T-helper 1 cell treated with Interleukin-12 subunit alpha and Interleukin-12 subunit beta and Interleukin-4 antibody, amounts not matched to agents 30 μg/mL and 1 μg/mL, for 36 hours (primary cell): ENCODE data around the gene LRP1.

ENCODE experiments used
- H3K27ac Mint-ChIP-seq: one replicate; pipeline ENCODE4 v1.8.0; 2021; ENCODE audit warnings: mild to moderate bottlenecking, mixed read lengths
- H3K27me3 Mint-ChIP-seq: one replicate; pipeline ENCODE4 v1.8.0; 2021; ENCODE audit warnings: low read depth, mixed read lengths
- H3K36me3 Mint-ChIP-seq: one replicate; pipeline ENCODE4 v1.8.0; 2021; ENCODE audit warnings: low read depth, mixed read lengths
- H3K4me1 Mint-ChIP-seq: one replicate; pipeline ENCODE4 v1.8.0; 2021; ENCODE audit warnings: low read depth, mixed read lengths
- H3K4me3 Mint-ChIP-seq: one replicate; pipeline ENCODE4 v1.8.0; 2021; ENCODE audit warnings: mild to moderate bottlenecking, moderate library complexity, mixed read lengths
- H3K9me3 Mint-ChIP-seq: one replicate; pipeline ENCODE4 v1.8.0; 2021; ENCODE audit warnings: mixed read lengths

LRP1 gene

GRCh38 chr12:57131896-57132744, 3.8 kb downstream of the LRP1 start:
- H3K36me3 Mint-ChIP-seq, result no peaks in the 10 kb centered on the region

GRCh38 chr12:57133013-57133569, 4.8 kb downstream of the LRP1 start:
- no peak overlapping the region for H3K4me3 Mint-ChIP-seq
- H3K27me3 Mint-ChIP-seq, result peaks cover 29% of the 10 kb centered on the region
- no peaks in the 10 kb centered on the region for H3K36me3 Mint-ChIP-seq
- no peaks in the 10 kb centered on the region for H3K4me1 Mint-ChIP-seq
- no peak overlapping the region for H3K27ac Mint-ChIP-seq
- H3K9me3 Mint-ChIP-seq, result no peaks in the 10 kb centered on the region

More at GRCh38 chr12:57131896-57132744, 3.8 kb downstream of the LRP1 start:
- peaks cover 3% of the 10 kb centered on the region for H3K4me1 Mint-ChIP-seq
- H3K9me3 Mint-ChIP-seq, result no peaks in the 10 kb centered on the region
- peaks cover 31% of the 10 kb centered on the region for H3K27me3 Mint-ChIP-seq
- no peak overlapping the region for H3K4me3 Mint-ChIP-seq
- no peak overlapping the region for H3K27ac Mint-ChIP-seq

- H3K27ac Mint-ChIP-seq, result no peak overlapping the region
- peaks cover 29% of the 10 kb centered on the region for H3K27me3 Mint-ChIP-seq
- H3K4me3 Mint-ChIP-seq, result no peak overlapping the region
- H3K4me1 Mint-ChIP-seq, result no peaks in the 10 kb centered on the region
- H3K36me3 Mint-ChIP-seq, result no peaks in the 10 kb centered on the region
- H3K9me3 Mint-ChIP-seq, result no peaks in the 10 kb centered on the region
Measured at GRCh38 chr12:57133916-57134315, 5.6 kb downstream of the LRP1 start.

- Mint-ChIP-seq H3K27ac (no peak overlapping the region), H3K36me3 (no peaks in the 10 kb centered on the region), H3K4me3 (no peak overlapping the region), H3K9me3 (no peaks in the 10 kb centered on the region), H3K27me3 (peaks cover 24% of the 10 kb centered on the region), H3K4me1 (no peaks in the 10 kb centered on the region)
Measured at GRCh38 chr12:57134949-57135348, 6.7 kb downstream of the LRP1 start.

- H3K9me3 Mint-ChIP-seq, result no peaks in the 10 kb centered on the region
- no peak overlapping the region for H3K4me3 Mint-ChIP-seq
- no peak overlapping the region for H3K27ac Mint-ChIP-seq
- no peaks in the 10 kb centered on the region for H3K4me1 Mint-ChIP-seq
- H3K36me3 Mint-ChIP-seq, result no peaks in the 10 kb centered on the region
- H3K27me3 Mint-ChIP-seq, result peaks cover 16% of the 10 kb centered on the region
Measured at GRCh38 chr12:57135527-57136326, 7.4 kb downstream of the LRP1 start.

- Mint-ChIP-seq H3K4me3 (no peak overlapping the region), H3K9me3 (no peaks in the 10 kb centered on the region), H3K27me3 (no peaks in the 10 kb centered on the region), H3K27ac (no peak overlapping the region), H3K36me3 (no peaks in the 10 kb centered on the region), H3K4me1 (no peaks in the 10 kb centered on the region)
Measured at GRCh38 chr12:57138526-57139272, 10.4 kb downstream of the LRP1 start.

- Mint-ChIP-seq H3K9me3 (no peaks in the 10 kb centered on the region), H3K36me3 (no peaks in the 10 kb centered on the region), H3K27me3 (peaks cover 4% of the 10 kb centered on the region), H3K27ac (no peak overlapping the region), H3K4me1 (no peaks in the 10 kb centered on the region), H3K4me3 (no peak overlapping the region)
Measured at GRCh38 chr12:57139796-57140649, 11.7 kb downstream of the LRP1 start.

GRCh38 chr12:57141249-57141648, 13.0 kb downstream of the LRP1 start:
- Mint-ChIP-seq H3K4me1 (no peaks in the 10 kb centered on the region), H3K4me3 (no peak overlapping the region), H3K27me3 (peaks cover 4% of the 10 kb centered on the region), H3K9me3 (no peaks in the 10 kb centered on the region), H3K27ac (no peak overlapping the region), H3K36me3 (no peaks in the 10 kb centered on the region)

GRCh38 chr12:57142121-57142520, 13.8 kb downstream of the LRP1 start:
- Mint-ChIP-seq H3K27ac (no peak overlapping the region), H3K9me3 (no peaks in the 10 kb centered on the region), H3K4me1 (no peaks in the 10 kb centered on the region), H3K27me3 (peaks cover 4% of the 10 kb centered on the region), H3K36me3 (no peaks in the 10 kb centered on the region), H3K4me3 (no peak overlapping the region)

- peaks cover 4% of the 10 kb centered on the region for H3K27me3 Mint-ChIP-seq
- H3K9me3 Mint-ChIP-seq, result no peaks in the 10 kb centered on the region
- no peaks in the 10 kb centered on the region for H3K4me1 Mint-ChIP-seq
- H3K27ac Mint-ChIP-seq, result no peak overlapping the region
- H3K36me3 Mint-ChIP-seq, result no peaks in the 10 kb centered on the region
- H3K4me3 Mint-ChIP-seq, result no peak overlapping the region
Measured at GRCh38 chr12:57142727-57143126, 14.4 kb downstream of the LRP1 start.

- H3K27me3 Mint-ChIP-seq, result peaks cover 4% of the 10 kb centered on the region
- H3K27ac Mint-ChIP-seq, result no peak overlapping the region
Measured at GRCh38 chr12:57143454-57143853, 15.2 kb downstream of the LRP1 start.

GRCh38 chr12:57145460-57146059, 17.3 kb downstream of the LRP1 start:
- Mint-ChIP-seq H3K27ac (no peak overlapping the region), H3K4me1 (no peaks in the 10 kb centered on the region), H3K4me3 (no peak overlapping the region), H3K27me3 (peaks cover 4% of the 10 kb centered on the region), H3K9me3 (no peaks in the 10 kb centered on the region), H3K36me3 (no peaks in the 10 kb centered on the region)

More at GRCh38 chr12:57143454-57143853, 15.2 kb downstream of the LRP1 start:
- Mint-ChIP-seq H3K4me3 (no peak overlapping the region), H3K36me3 (no peaks in the 10 kb centered on the region), H3K9me3 (no peaks in the 10 kb centered on the region), H3K4me1 (no peaks in the 10 kb centered on the region)

- H3K4me3 Mint-ChIP-seq, result no peak overlapping the region
- H3K36me3 Mint-ChIP-seq, result no peaks in the 10 kb centered on the region
- H3K27me3 Mint-ChIP-seq, result peaks cover 4% of the 10 kb centered on the region
- H3K27ac Mint-ChIP-seq, result no peak overlapping the region
- no peaks in the 10 kb centered on the region for H3K4me1 Mint-ChIP-seq
- H3K9me3 Mint-ChIP-seq, result no peaks in the 10 kb centered on the region
Measured at GRCh38 chr12:57146092-57146491, 17.8 kb downstream of the LRP1 start.
